ENCODE measurements around the gene HNRNPA3.
A peak's percentile ranks its signal among the peaks of the same experiment; 100 is the strongest.

Gene HNRNPA3

DNA sequence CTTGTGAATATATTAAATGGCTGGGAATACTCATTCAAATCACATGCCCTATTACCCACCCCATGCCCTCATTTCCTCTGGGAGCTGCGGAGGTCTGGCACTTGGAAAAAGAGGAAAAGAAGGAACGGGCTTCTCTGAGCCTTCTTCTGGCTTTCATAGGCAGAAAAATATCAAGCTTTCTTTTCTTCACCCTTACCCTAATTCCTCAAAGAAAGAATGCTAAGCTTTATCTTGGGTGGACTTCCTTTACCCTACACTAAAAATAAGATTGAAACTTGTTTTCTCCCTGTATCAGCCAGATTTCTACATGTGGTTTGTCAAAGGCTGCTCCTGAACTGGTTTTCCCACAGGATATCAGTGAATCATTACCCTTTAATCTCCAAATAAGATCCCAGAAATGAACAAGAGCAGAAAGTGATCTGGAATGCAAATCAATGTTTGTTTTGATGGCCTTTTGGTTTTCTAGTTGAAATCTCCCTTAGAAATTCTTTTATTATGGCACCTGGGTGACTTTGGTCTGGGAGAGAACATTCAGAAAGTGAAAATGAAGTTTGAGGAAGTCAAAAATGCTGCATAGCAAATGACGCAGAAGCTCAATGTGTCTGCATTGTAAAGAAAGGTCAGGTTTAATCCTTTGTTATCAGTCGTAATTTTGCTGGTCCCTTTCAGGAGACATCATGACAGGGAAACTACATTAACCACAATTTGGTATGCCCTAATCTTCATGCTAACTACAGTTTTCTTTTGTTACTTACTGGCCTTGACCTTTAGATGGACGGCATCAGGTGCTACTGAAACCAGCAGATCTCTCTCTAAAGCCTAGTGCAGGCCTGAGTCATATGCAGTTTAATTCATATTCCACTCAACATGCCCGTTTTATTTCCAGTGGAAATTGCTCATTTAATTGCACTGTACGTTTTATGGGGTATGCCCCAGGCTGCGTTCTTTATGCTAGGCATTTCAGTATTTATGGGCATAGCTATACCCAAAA, 46.6 kb upstream of the HNRNPA3 start:
- Histone ChIP-seq H3K4me1 (ENCODE audit: control insufficient read depth in 1 of 2, insufficient read depth in 2 of 2, low read length in 2 of 2) (peaks cover 14 to 27% of the 10 kb centered on the region in 2 experiments), H3K14ac (ENCODE audit: low read length) (no peak overlapping the region), H3K27me3 (ENCODE audit: insufficient read depth, low read length) (no peaks in the 10 kb centered on the region), H2AFZ (ENCODE audit: insufficient read depth, low read length, poor library complexity) (no peak overlapping the region), H3K4me2 (ENCODE audit: low read length) (no peak overlapping the region), H3K36me3 (ENCODE audit: control insufficient read depth in 1 of 2, insufficient read depth in 2 of 2, low read length in 2 of 2) (no peaks in the 10 kb centered on the region), H3K79me1 (ENCODE audit: low read length) (peaks cover 29% of the 10 kb centered on the region), H2BK120ac (ENCODE audit: insufficient read depth, low read length, poor library complexity) (no peak overlapping the region), H3K9ac (ENCODE audit: low read length) (no peak overlapping the region), H3K4me3 (ENCODE audit: low read depth, low read length) (no peak overlapping the region), H4K8ac (ENCODE audit: low read depth, low read length) (peak overlapping the region; percentile 40), H2BK12ac (ENCODE audit: low read length) (peak overlapping the region; percentile 24), H3K23ac (ENCODE audit: low read length) (no peak overlapping the region), H3K79me2 (ENCODE audit: control insufficient read depth, insufficient read depth, low read length, poor library complexity) (peaks cover 4% of the 10 kb centered on the region), H4K91ac (ENCODE audit: low read depth, low read length) (no peak overlapping the region), H2BK5ac (ENCODE audit: low read depth, low read length, poor library complexity) (no peak overlapping the region), H4K12ac (ENCODE audit: low read depth, low read length) (no peak overlapping the region), H3K4ac (ENCODE audit: low read depth, low read length) (no peak overlapping the region), H2AK5ac (ENCODE audit: low read length) (no peak overlapping the region), H3K18ac (ENCODE audit: low read length) (no peak overlapping the region), H3K27ac (ENCODE audit: low read depth, low read length) (peak overlapping the region; percentile 49), H3K9me3 (ENCODE audit: insufficient read depth, low read depth, low read length) (peaks cover 2% of the 10 kb centered on the region)
- DNase-seq = peak in 1 of 2 donors; percentile 21
- WGBS (ENCODE audit: extremely low coverage, insufficient coverage, insufficient read length) = no CpG with 5 or more reads among the region's 8 CpGs

- H3K18ac ChIP-seq (ENCODE audit: low read length) = peak overlapping the region; percentile 60
- no peak overlapping the region for H3K9ac ChIP-seq (ENCODE audit: low read length)
- peak; percentile 57 for DNase-seq
- no peak overlapping the region for H3K4me2 ChIP-seq (ENCODE audit: low read length)
- H3K14ac ChIP-seq (ENCODE audit: low read length) = peak overlapping the region; percentile 83
- no peak overlapping the region for H3K23ac ChIP-seq (ENCODE audit: low read length)
- H3K4ac ChIP-seq (ENCODE audit: low read depth, low read length) = peak overlapping the region; percentile 60
- H4K91ac ChIP-seq (ENCODE audit: low read depth, low read length) = peak overlapping the region; percentile 94
- H3K9me3 ChIP-seq (ENCODE audit: insufficient read depth, low read depth, low read length) = peaks cover 2% of the 10 kb centered on the region
- H4K8ac ChIP-seq (ENCODE audit: low read depth, low read length) = peak overlapping the region; percentile 44
- H4K12ac ChIP-seq (ENCODE audit: low read depth, low read length) = no peak overlapping the region
- peak overlapping the region; percentile 94 for H2BK120ac ChIP-seq (ENCODE audit: insufficient read depth, low read length, poor library complexity)
- peak overlapping the region; percentile 94 for H2BK5ac ChIP-seq (ENCODE audit: low read depth, low read length, poor library complexity)
- H3K79me1 ChIP-seq (ENCODE audit: low read length) = peaks cover 37% of the 10 kb centered on the region
- H2BK12ac ChIP-seq (ENCODE audit: low read length) = peak overlapping the region; percentile 89
- H3K4me3 ChIP-seq (ENCODE audit: low read depth, low read length) = no peak overlapping the region
- H2AFZ ChIP-seq (ENCODE audit: insufficient read depth, low read length, poor library complexity) = peak overlapping the region; percentile 38
- H3K27me3 ChIP-seq (ENCODE audit: insufficient read depth, low read length) = no peaks in the 10 kb centered on the region
- peak overlapping the region; percentile 95 for H3K27ac ChIP-seq (ENCODE audit: low read depth, low read length)
- peaks cover 5% of the 10 kb centered on the region for H3K79me2 ChIP-seq (ENCODE audit: control insufficient read depth, insufficient read depth, low read length, poor library complexity)
- no CpG with 5 or more reads among the region's 7 CpGs for WGBS (ENCODE audit: extremely low coverage, insufficient coverage, insufficient read length)
- peak overlapping the region; percentile 11 for H2AK5ac ChIP-seq (ENCODE audit: low read length)
- H3K4me1 ChIP-seq (ENCODE audit: control insufficient read depth in 1 of 2, insufficient read depth in 2 of 2, low read length in 2 of 2) = peaks cover 22 to 35% of the 10 kb centered on the region in 2 experiments
- H3K36me3 ChIP-seq (ENCODE audit: control insufficient read depth in 1 of 2, insufficient read depth in 2 of 2, low read length in 2 of 2) = no peaks in the 10 kb centered on the region
Measured at GRCh38 chr2:177169810-177170514, 42.6 kb upstream of the HNRNPA3 start.

DNA sequence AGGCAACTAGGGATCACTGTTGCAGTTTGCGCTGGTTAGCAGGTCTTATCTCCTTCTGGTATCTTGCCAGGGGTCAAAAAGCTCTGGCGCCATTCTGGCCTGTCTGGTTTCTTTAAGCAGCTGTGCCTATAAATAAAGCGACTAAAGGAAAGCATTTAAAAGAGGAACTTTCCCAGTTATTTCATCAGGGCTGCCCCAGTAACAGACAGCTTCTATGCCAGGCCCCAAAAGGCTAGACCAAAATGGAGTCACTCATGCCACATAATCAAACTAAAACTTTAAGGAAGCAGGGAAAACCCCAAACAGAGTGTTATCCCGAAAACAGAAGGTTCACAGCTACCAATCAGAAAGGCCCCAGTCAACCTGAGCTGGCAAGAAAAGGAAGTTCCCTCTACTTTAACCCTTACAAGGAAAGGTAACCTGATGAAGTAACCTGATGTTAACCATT, 41.2 kb upstream of the HNRNPA3 start:
- peak overlapping the region; percentile 31 for H3K4ac ChIP-seq (ENCODE audit: low read depth, low read length)
- peak overlapping the region; percentile 95 for H2BK120ac ChIP-seq (ENCODE audit: insufficient read depth, low read length, poor library complexity)
- peak overlapping the region; percentile 96 for H2BK5ac ChIP-seq (ENCODE audit: low read depth, low read length, poor library complexity)
- no peak overlapping the region for H3K18ac ChIP-seq (ENCODE audit: low read length)
- no peaks in the 10 kb centered on the region for H3K27me3 ChIP-seq (ENCODE audit: insufficient read depth, low read length)
- no peak overlapping the region for H2AK5ac ChIP-seq (ENCODE audit: low read length)
- DNase-seq = peak in 1 of 2 donors; percentile 65
- no peak overlapping the region for H3K23ac ChIP-seq (ENCODE audit: low read length)
- peak overlapping the region; percentile 87 for H4K91ac ChIP-seq (ENCODE audit: low read depth, low read length)
- H3K4me2 ChIP-seq (ENCODE audit: low read length) = peak overlapping the region; percentile 4
- no peak overlapping the region for H2AFZ ChIP-seq (ENCODE audit: insufficient read depth, low read length, poor library complexity)
- H4K12ac ChIP-seq (ENCODE audit: low read depth, low read length) = no peak overlapping the region
- no peak overlapping the region for H3K4me3 ChIP-seq (ENCODE audit: low read depth, low read length)
- H3K14ac ChIP-seq (ENCODE audit: low read length) = no peak overlapping the region
- no peaks in the 10 kb centered on the region for H3K36me3 ChIP-seq (ENCODE audit: control insufficient read depth in 1 of 2, insufficient read depth in 2 of 2, low read length in 2 of 2)
- peaks cover 2% of the 10 kb centered on the region for H3K9me3 ChIP-seq (ENCODE audit: insufficient read depth, low read depth, low read length)
- peak overlapping the region; percentile 95 for H3K27ac ChIP-seq (ENCODE audit: low read depth, low read length)
- WGBS (ENCODE audit: extremely low coverage, insufficient coverage, insufficient read length) = no CpG with 5 or more reads among the region's 4 CpGs
- peaks cover 5% of the 10 kb centered on the region for H3K79me2 ChIP-seq (ENCODE audit: control insufficient read depth, insufficient read depth, low read length, poor library complexity)
- H3K9ac ChIP-seq (ENCODE audit: low read length) = no peak overlapping the region
- H2BK12ac ChIP-seq (ENCODE audit: low read length) = peak overlapping the region; percentile 84
- peaks cover 30 to 37% of the 10 kb centered on the region in 2 experiments for H3K4me1 ChIP-seq (ENCODE audit: control insufficient read depth in 1 of 2, insufficient read depth in 2 of 2, low read length in 2 of 2)
- H4K8ac ChIP-seq (ENCODE audit: low read depth, low read length) = peak overlapping the region; percentile 35
- peaks cover 40% of the 10 kb centered on the region for H3K79me1 ChIP-seq (ENCODE audit: low read length)

- H3K27ac ChIP-seq (ENCODE audit: low read depth, low read length) = peak overlapping the region; percentile 95
- H3K9me3 ChIP-seq (ENCODE audit: insufficient read depth, low read depth, low read length) = peaks cover 2% of the 10 kb centered on the region
- peaks cover 31 to 37% of the 10 kb centered on the region in 2 experiments for H3K4me1 ChIP-seq (ENCODE audit: control insufficient read depth in 1 of 2, insufficient read depth in 2 of 2, low read length in 2 of 2)
- H4K91ac ChIP-seq (ENCODE audit: low read depth, low read length) = peak overlapping the region; percentile 85
- peaks cover 39% of the 10 kb centered on the region for H3K79me1 ChIP-seq (ENCODE audit: low read length)
- no peak overlapping the region for H3K4me3 ChIP-seq (ENCODE audit: low read depth, low read length)
- no peak overlapping the region for H3K4me2 ChIP-seq (ENCODE audit: low read length)
- H2AK5ac ChIP-seq (ENCODE audit: low read length) = no peak overlapping the region
- H3K4ac ChIP-seq (ENCODE audit: low read depth, low read length) = peak overlapping the region; percentile 39
- no peak overlapping the region for H3K23ac ChIP-seq (ENCODE audit: low read length)
- H2BK5ac ChIP-seq (ENCODE audit: low read depth, low read length, poor library complexity) = peak overlapping the region; percentile 83
- peaks cover 5% of the 10 kb centered on the region for H3K79me2 ChIP-seq (ENCODE audit: control insufficient read depth, insufficient read depth, low read length, poor library complexity)
- H3K14ac ChIP-seq (ENCODE audit: low read length) = no peak overlapping the region
- no peak overlapping the region for H2AFZ ChIP-seq (ENCODE audit: insufficient read depth, low read length, poor library complexity)
- no peak overlapping the region for H4K8ac ChIP-seq (ENCODE audit: low read depth, low read length)
- H3K9ac ChIP-seq (ENCODE audit: low read length) = no peak overlapping the region
- H3K27me3 ChIP-seq (ENCODE audit: insufficient read depth, low read length) = no peaks in the 10 kb centered on the region
- H2BK12ac ChIP-seq (ENCODE audit: low read length) = no peak overlapping the region
- H3K36me3 ChIP-seq (ENCODE audit: control insufficient read depth in 1 of 2, insufficient read depth in 2 of 2, low read length in 2 of 2) = no peaks in the 10 kb centered on the region
- H3K18ac ChIP-seq (ENCODE audit: low read length) = no peak overlapping the region
- no peak overlapping the region for H4K12ac ChIP-seq (ENCODE audit: low read depth, low read length)
- peak; percentile 51 to 81 for DNase-seq
- peak overlapping the region; percentile 52 for H2BK120ac ChIP-seq (ENCODE audit: insufficient read depth, low read length, poor library complexity)
Measured at GRCh38 chr2:177172034-177172880, 40.3 kb upstream of the HNRNPA3 start.

Data from trophoblast cell (in vitro differentiated cells and primary cell).